Measurements from ENCODE around the gene ABHD2.

GRCh38 chr15:89121414-89121813, 33.2 kb downstream of the ABHD2 start:
- TF ChIP-seq CTCF (conservative IDR thresholded peaks at IDR 0.05; ENCODE audit: low read length), result no peak
- TF ChIP-seq EZH2phosphoT487 (IDR thresholded peaks at IDR 0.05; ENCODE audit: borderline replicate concordance, low read depth, low read length), result no peak

Data from OCI-LY7 (cell line).